HEK293 (cell line): ENCODE measurements around the gene COX7A2.
A peak's percentile ranks its signal among the peaks of the same experiment; 100 is the strongest.

Experiments
- ELK4 ChIP-seq: IDR thresholded peaks from 2 replicates; pipeline ENCODE4 v1.6.1; 2011; ENCODE audit warnings: mild to moderate bottlenecking, low read depth, low read length, borderline replicate concordance
- HOXA7 ChIP-seq: sonication (generic); formaldehyde crosslinking; IDR thresholded peaks from 2 replicates; pipeline ENCODE4 v1.8.1; 2022; ENCODE audit warnings: missing genetic modification reagents, borderline replicate concordance
- HOXC10 ChIP-seq: sonication (generic); formaldehyde crosslinking; IDR thresholded peaks from 2 replicates; pipeline ENCODE4 v1.8.1; 2023; ENCODE audit warnings: mild to moderate bottlenecking, missing genetic modification reagents
- INSM2 ChIP-seq: fragments of 450-650 bp; formaldehyde crosslinking; IDR thresholded peaks from 2 replicates; pipeline ENCODE4 v1.5.1; 2016; ENCODE audit warnings: missing biosample characterization, missing genetic modification characterization
- KLF9 ChIP-seq: fragments of 450-650 bp; formaldehyde crosslinking; IDR thresholded peaks from 2 replicates; pipeline ENCODE4 v1.5.1; 2016; ENCODE audit warnings: missing biosample characterization, missing genetic modification characterization, low read depth
- PRDM1 ChIP-seq: fragments of 450-650 bp; formaldehyde crosslinking; IDR thresholded peaks from 2 replicates; pipeline ENCODE4; 2016; ENCODE audit warnings: missing biosample characterization, missing genetic modification characterization
- SCRT2 ChIP-seq: fragments of 450-650 bp; formaldehyde crosslinking; IDR thresholded peaks from 2 replicates; pipeline ENCODE4 v1.5.1; 2016; ENCODE audit warnings: missing biosample characterization, missing genetic modification characterization
- WT1 ChIP-seq: fragments of 450-650 bp; formaldehyde crosslinking; IDR thresholded peaks from 2 replicates; pipeline ENCODE4 v1.5.1; 2016; ENCODE audit warnings: missing biosample characterization, missing genetic modification characterization
- ZNF114 ChIP-seq: fragments of 450-650 bp; formaldehyde crosslinking; IDR thresholded peaks from 2 replicates; pipeline ENCODE4 v1.5.0; 2017; ENCODE audit warnings: missing biosample characterization, missing genetic modification characterization
- ZNF132 ChIP-seq: fragments of 450-650 bp; formaldehyde crosslinking; IDR thresholded peaks from 2 replicates; pipeline ENCODE4 v1.5.1; 2017; ENCODE audit warnings: missing biosample characterization, missing genetic modification characterization, borderline replicate concordance
- ZNF155 ChIP-seq: fragments of 450-650 bp; formaldehyde crosslinking; IDR thresholded peaks from 2 replicates; pipeline ENCODE4 v1.5.1; 2016; ENCODE audit warnings: missing biosample characterization, missing genetic modification characterization
- ZNF174 ChIP-seq: fragments of 450-650 bp; formaldehyde crosslinking; IDR thresholded peaks from 2 replicates; pipeline ENCODE4 v1.5.0; 2017; ENCODE audit warnings: missing biosample characterization, mild to moderate bottlenecking, missing genetic modification characterization
- ZNF26 ChIP-seq: fragments of 450-650 bp; formaldehyde crosslinking; IDR thresholded peaks from 2 replicates; pipeline ENCODE4 v1.5.1; 2016; ENCODE audit warnings: missing biosample characterization, missing genetic modification characterization
- ZNF280D ChIP-seq: fragments of 450-650 bp; formaldehyde crosslinking; IDR thresholded peaks from 2 replicates; pipeline ENCODE4 v1.5.1; 2016; ENCODE audit warnings: missing biosample characterization, missing genetic modification characterization
- ZNF341 ChIP-seq: fragments of 450-650 bp; formaldehyde crosslinking; IDR thresholded peaks from 2 replicates; pipeline ENCODE4; 2016; ENCODE audit warnings: low read depth, missing biosample characterization, missing genetic modification characterization
- ZNF398 ChIP-seq: fragments of 450-650 bp; formaldehyde crosslinking; IDR thresholded peaks from 2 replicates; pipeline ENCODE4 v1.5.1; 2017; ENCODE audit warnings: missing biosample characterization, missing genetic modification characterization
- ZNF518A ChIP-seq: fragments of 450-650 bp; formaldehyde crosslinking; conservative IDR thresholded peaks from 2 replicates; pipeline ENCODE4 v1.5.1; 2016; ENCODE audit warnings: low read depth, missing biosample characterization, missing genetic modification characterization
- ZNF768 ChIP-seq: fragments of 450-650 bp; formaldehyde crosslinking; IDR thresholded peaks from 2 replicates; pipeline ENCODE4 v1.5.1; 2018; ENCODE audit warnings: missing biosample characterization, mild to moderate bottlenecking, missing genetic modification characterization
- ZNF837 ChIP-seq: fragments of 450-650 bp; formaldehyde crosslinking; IDR thresholded peaks from 2 replicates; pipeline ENCODE4 v1.5.1; 2016; ENCODE audit warnings: missing biosample characterization, missing genetic modification characterization
- ZSCAN30 ChIP-seq: fragments of 450-650 bp; IDR thresholded peaks from 2 replicates; pipeline ENCODE4 v1.5.1; 2018; ENCODE audit warnings: missing biosample characterization, mild to moderate bottlenecking, missing genetic modification characterization, moderate library complexity

The COX7A2 gene

GRCh38 chr6:75284632-75285282 is 41.2 kb upstream of the COX7A2 start, which contains the start of gene TMEM30A (continued):
- TF ChIP-seq ZNF837 (no peak), ZNF280D (tag by site-specific recombination) (no peak), ZNF518A (tag by site-specific recombination) (peak; percentile 79; the same call in 1 of the 2 replicates), ZNF174 (tag by site-specific recombination) (no peak), HOXA7 (CRISPR knock-in tag) (no peak), ZNF768 (no peak), ZNF155 (tag by site-specific recombination) (no peak), ZSCAN30 (tag by site-specific recombination) (peak; percentile 78; the same call in 1 of the 2 replicates), PRDM1 (tag by site-specific recombination) (peak; percentile 99), ELK4 (no peak), ZNF132 (tag by site-specific recombination) (no peak), ZNF398 (peak; percentile 100), WT1 (tag by site-specific recombination) (peak; percentile 92), ZNF26 (tag by site-specific recombination) (no peak), INSM2 (tag by site-specific recombination) (no peak), ZNF341 (tag by site-specific recombination) (peak; percentile 74), HOXC10 (CRISPR knock-in tag) (no peak), KLF9 (tag by site-specific recombination) (peak; percentile 92), ZNF114 (tag by site-specific recombination) (no peak), SCRT2 (tag by site-specific recombination) (no peak)
